ENCODE results near the gene SPRTN. TPM values are rescaled to one million over a fixed set of nuclear protein-coding genes. Genes with fewer than 3 reads are reported as not detected.
"Not testable (repeated sequence)": the region's sequence is repeated elsewhere in the genome, so short reads cannot be mapped to it uniquely, and the experiment has no call there.

The SPRTN gene
- total RNA-seq, 3 donors from 2014 or later: 13.8 to 23.6 (median 15.2) TPM

GRCh38 chr1:231348442-231348841 is 10.3 kb downstream of the SPRTN start:
- Histone ChIP-seq H3K27ac (no peak overlapping the region), H3K27me3 (no peaks in the 10 kb centered on the region), H3K4me1 (no peaks in the 10 kb centered on the region), H3K36me3 (no peaks in the 10 kb centered on the region), H3K9me3 (no peaks in the 10 kb centered on the region), H3K4me3 (no peak overlapping the region)
- TF ChIP-seq POLR2A (IDR thresholded peaks at IDR 0.05) (no peak), POLR2AphosphoS5 (IDR thresholded peaks at IDR 0.05) (no peak), CTCF (IDR thresholded peaks at IDR 0.05) (no peak)
- no peak for DNase-seq (ENCODE audit: low spot score in 2 of 2)
- intact Hi-C loops (cut with DNase I; ENCODE audit: low total_unique reads): no loop called here

- intact Hi-C loops (cut with DNase I; ENCODE audit: low total_unique reads): not testable (repeated sequence)
These were observed 10.8 kb downstream of the SPRTN start for GRCh38 chr1:231348856-231349255.

GRCh38 chr1:231351816-231352215 is 13.7 kb downstream of the SPRTN start:
- no peak for DNase-seq (ENCODE audit: low spot score in 2 of 2)
- Histone ChIP-seq H3K9me3 (no peaks in the 10 kb centered on the region), H3K27me3 (no peaks in the 10 kb centered on the region), H3K4me3 (no peak overlapping the region), H3K27ac (no peak overlapping the region), H3K36me3 (no peaks in the 10 kb centered on the region), H3K4me1 (no peaks in the 10 kb centered on the region)
- intact Hi-C loops (cut with DNase I; ENCODE audit: low total_unique reads): loop anchor here (10.0 kb wide), 1 partner anchor 243 kb away; no protein-coding TSS in a partner anchor
- TF ChIP-seq POLR2AphosphoS5 (IDR thresholded peaks at IDR 0.05): no peak
- no peak for TF ChIP-seq CTCF (IDR thresholded peaks at IDR 0.05)
- TF ChIP-seq POLR2A (IDR thresholded peaks at IDR 0.05): no peak

More at GRCh38 chr1:231348856-231349255, 10.8 kb downstream of the SPRTN start:
- H3K27me3 ChIP-seq; H3K9me3 ChIP-seq; DNase-seq (ENCODE audit: low spot score in 2 of 2); H3K27ac ChIP-seq; H3K36me3 ChIP-seq; H3K4me1 ChIP-seq; H3K4me3 ChIP-seq: not testable (repeated sequence)

GRCh38 chr1:231353086-231353485 is 15.0 kb downstream of the SPRTN start:
- H3K27me3 ChIP-seq: no peaks in the 10 kb centered on the region
- no peak overlapping the region for H3K4me3 ChIP-seq
- no peaks in the 10 kb centered on the region for H3K4me1 ChIP-seq
- no peak for DNase-seq (ENCODE audit: low spot score in 2 of 2)
- intact Hi-C loops (cut with DNase I; ENCODE audit: low total_unique reads): loop anchor here (10.0 kb wide), 1 partner anchor 242 kb away; no protein-coding TSS in a partner anchor
- no peaks in the 10 kb centered on the region for H3K36me3 ChIP-seq
- H3K27ac ChIP-seq: no peak overlapping the region
- TF ChIP-seq POLR2AphosphoS5 (IDR thresholded peaks at IDR 0.05) (no peak), CTCF (IDR thresholded peaks at IDR 0.05) (no peak), POLR2A (IDR thresholded peaks at IDR 0.05) (no peak)
- H3K9me3 ChIP-seq: no peaks in the 10 kb centered on the region

- H3K36me3 ChIP-seq: no peaks in the 10 kb centered on the region
- TF ChIP-seq POLR2A (IDR thresholded peaks at IDR 0.05): no peak
- TF ChIP-seq CTCF (IDR thresholded peaks at IDR 0.05): no peak
- TF ChIP-seq POLR2AphosphoS5 (IDR thresholded peaks at IDR 0.05): no peak
- no peaks in the 10 kb centered on the region for H3K9me3 ChIP-seq
- H3K4me3 ChIP-seq: no peak overlapping the region
- no peak overlapping the region for H3K27ac ChIP-seq
- H3K4me1 ChIP-seq: no peaks in the 10 kb centered on the region
- no peak for DNase-seq (ENCODE audit: low spot score in 2 of 2)
- intact Hi-C loops (cut with DNase I; ENCODE audit: low total_unique reads): loop anchor here (10.0 kb wide), 1 partner anchor 240 kb away; no protein-coding TSS in a partner anchor
- H3K27me3 ChIP-seq: no peaks in the 10 kb centered on the region
These were observed 16.4 kb downstream of the SPRTN start for GRCh38 chr1:231354330-231355020.

Measured in breast epithelium (tissue), 4 donors.